Measurements from ENCODE around the gene TSKS. TPM values are rescaled to one million over a fixed set of nuclear protein-coding genes. Genes with fewer than 3 reads are reported as not detected.

The TSKS gene
- total RNA-seq, 1 donor from 2014 or later: under 0.01 TPM

DNA sequence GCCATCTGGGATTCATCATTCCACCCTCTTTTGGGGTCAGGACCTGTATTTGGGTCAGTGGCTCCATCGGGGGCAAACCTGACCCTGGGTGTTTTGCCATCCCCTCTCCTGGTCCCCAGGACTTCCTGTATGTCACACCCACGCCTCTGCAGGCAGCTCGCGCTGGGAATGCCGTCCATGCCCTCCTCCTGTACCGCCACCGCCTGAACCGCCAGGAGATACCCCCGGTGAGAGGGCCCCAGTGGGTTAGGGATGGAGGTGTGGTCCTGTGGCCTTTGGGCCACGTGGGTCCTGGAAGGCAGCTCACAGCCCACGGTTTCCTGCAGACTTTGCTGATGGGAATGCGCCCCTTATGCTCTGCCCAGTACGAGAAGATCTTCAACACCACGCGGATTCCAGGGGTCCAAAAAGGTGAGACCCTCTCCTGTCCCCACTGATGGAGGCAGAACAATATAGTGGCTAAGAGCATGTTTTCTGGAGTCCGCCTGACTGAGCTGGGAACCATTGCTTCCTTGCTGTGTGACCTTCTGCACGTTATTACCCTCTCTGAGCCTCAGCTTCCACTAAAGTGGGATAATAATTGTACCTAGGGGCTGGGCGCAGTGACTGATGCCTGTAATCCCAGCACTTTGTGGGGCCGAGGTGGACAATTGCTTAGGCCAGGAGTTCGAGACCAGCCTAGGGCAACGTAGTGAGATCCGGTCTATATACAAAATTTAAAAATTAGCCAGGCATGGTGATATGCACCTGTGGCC, 58.0 kb downstream of the TSKS start:
- Histone ChIP-seq H3K27me3 (ENCODE audit: control insufficient read depth in 3 of 3, insufficient read depth in 3 of 3, low read length in 3 of 3) (peaks cover 0 to 4% (median 0%) of the 10 kb centered on the region in 3 donors), H3K27ac (ENCODE audit: low read depth, low read length) (no peak overlapping the region), H3K4me1 (ENCODE audit: control insufficient read depth in 3 of 3, insufficient read depth in 3 of 3, low read length in 3 of 3) (no peaks in the 10 kb centered on the region)

DNA sequence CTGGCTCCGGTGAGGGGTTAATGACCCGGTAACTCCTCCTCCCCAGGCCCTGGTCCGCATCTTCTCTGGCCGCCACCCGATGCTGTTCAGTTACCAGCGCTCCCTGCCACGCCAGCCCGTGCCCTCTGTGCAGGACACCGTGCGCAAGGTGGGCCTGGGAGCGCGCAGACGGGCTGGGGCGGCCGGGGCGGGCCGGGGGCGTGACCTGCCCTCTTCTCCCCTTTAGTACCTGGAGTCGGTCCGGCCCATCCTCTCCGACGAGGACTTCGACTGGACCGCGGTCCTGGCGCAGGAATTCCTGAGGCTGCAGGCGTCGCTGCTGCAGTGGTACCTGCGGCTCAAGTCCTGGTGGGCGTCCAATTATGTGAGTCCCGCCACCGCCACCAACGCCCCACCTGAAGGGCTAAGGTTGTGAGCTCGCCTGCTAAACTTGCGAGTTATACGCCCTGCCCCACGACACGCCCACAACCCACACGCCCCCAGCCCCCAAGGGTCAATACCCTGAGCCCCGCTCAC, 61.8 kb downstream of the TSKS start:
- H3K4me3 ChIP-seq (ENCODE audit: low read length in 3 of 3): no peak overlapping the region
- H3K36me3 ChIP-seq (ENCODE audit: control insufficient read depth in 3 of 3, insufficient read depth in 3 of 3, low read length in 3 of 3): no peaks in the 10 kb centered on the region
- no peak overlapping the region for H3K27ac ChIP-seq (ENCODE audit: low read depth, low read length)
- H3K4me1 ChIP-seq (ENCODE audit: control insufficient read depth in 3 of 3, insufficient read depth in 3 of 3, low read length in 3 of 3): no peaks in the 10 kb centered on the region
- no peak overlapping the region for H3K9ac ChIP-seq (ENCODE audit: low read depth in 1 of 3, low read length in 3 of 3)
- peaks cover 0 to 4% (median 0%) of the 10 kb centered on the region in 3 donors for H3K27me3 ChIP-seq (ENCODE audit: control insufficient read depth in 3 of 3, insufficient read depth in 3 of 3, low read length in 3 of 3)
- no peaks in the 10 kb centered on the region for H3K9me3 ChIP-seq (ENCODE audit: control insufficient read depth in 3 of 3, low read length in 3 of 3)

More for the DNA sequence above, 58.0 kb downstream of the TSKS start:
- Histone ChIP-seq H3K36me3 (ENCODE audit: control insufficient read depth in 3 of 3, insufficient read depth in 3 of 3, low read length in 3 of 3) (no peaks in the 10 kb centered on the region), H3K9me3 (ENCODE audit: control insufficient read depth in 3 of 3, low read length in 3 of 3) (no peaks in the 10 kb centered on the region), H3K9ac (ENCODE audit: low read depth in 1 of 3, low read length in 3 of 3) (no peak overlapping the region), H3K4me3 (ENCODE audit: low read length in 3 of 3) (no peak overlapping the region)

DNA sequence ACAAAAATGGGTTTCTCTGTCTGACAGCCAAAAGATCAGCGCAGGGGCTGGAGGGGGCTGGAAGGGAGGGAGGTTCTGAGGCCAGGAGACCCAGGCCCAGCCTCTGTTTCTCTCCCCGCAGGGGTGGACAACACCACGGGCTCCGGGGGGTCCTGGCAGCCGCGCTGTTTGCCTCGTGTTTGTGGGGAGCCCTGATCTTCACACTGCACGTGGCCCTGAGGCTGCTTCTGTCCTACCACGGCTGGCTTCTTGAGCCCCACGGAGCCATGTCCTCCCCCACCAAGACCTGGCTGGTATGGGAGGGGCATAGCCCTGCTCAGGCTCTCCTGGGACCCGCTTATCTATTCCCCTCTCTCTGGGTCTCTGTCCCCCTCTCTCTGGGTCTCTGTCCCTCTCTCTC, 62.5 kb downstream of the TSKS start:
- Histone ChIP-seq H3K36me3 (ENCODE audit: control insufficient read depth in 3 of 3, insufficient read depth in 3 of 3, low read length in 3 of 3) (no peaks in the 10 kb centered on the region), H3K9me3 (ENCODE audit: control insufficient read depth in 3 of 3, low read length in 3 of 3) (no peaks in the 10 kb centered on the region), H3K9ac (ENCODE audit: low read depth in 1 of 3, low read length in 3 of 3) (no peak overlapping the region), H3K27me3 (ENCODE audit: control insufficient read depth in 3 of 3, insufficient read depth in 3 of 3, low read length in 3 of 3) (peaks cover 0 to 4% (median 0%) of the 10 kb centered on the region in 3 donors), H3K4me3 (ENCODE audit: low read length in 3 of 3) (no peak overlapping the region), H3K27ac (ENCODE audit: low read depth, low read length) (no peak overlapping the region), H3K4me1 (ENCODE audit: control insufficient read depth in 3 of 3, insufficient read depth in 3 of 3, low read length in 3 of 3) (no peaks in the 10 kb centered on the region)

DNA sequence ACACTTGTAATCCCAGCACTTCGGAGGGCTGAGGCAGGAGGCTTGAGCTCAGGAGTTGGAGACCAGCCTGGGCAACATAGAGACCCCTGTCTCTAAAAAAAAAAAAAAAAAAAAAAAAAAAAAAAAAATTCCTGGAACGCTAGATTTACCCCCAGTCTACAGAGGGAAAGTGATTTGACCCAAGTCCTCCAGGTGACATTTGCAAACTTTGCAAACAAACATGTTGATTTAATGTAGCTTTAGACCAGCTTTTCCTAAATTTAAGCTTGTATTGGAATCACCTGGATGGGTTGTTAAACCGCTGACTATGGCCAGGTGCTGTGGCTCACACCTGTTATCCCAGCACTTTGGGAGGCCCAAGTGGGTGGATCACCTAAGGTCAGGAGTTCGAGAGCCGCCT, 63.7 kb downstream of the TSKS start:
- Histone ChIP-seq H3K27ac (ENCODE audit: low read depth, low read length) (no peak overlapping the region), H3K9me3 (ENCODE audit: control insufficient read depth in 3 of 3, low read length in 3 of 3) (no peaks in the 10 kb centered on the region), H3K4me1 (ENCODE audit: control insufficient read depth in 3 of 3, insufficient read depth in 3 of 3, low read length in 3 of 3) (no peaks in the 10 kb centered on the region), H3K4me3 (ENCODE audit: low read length in 3 of 3) (no peak overlapping the region), H3K27me3 (ENCODE audit: control insufficient read depth in 3 of 3, insufficient read depth in 3 of 3, low read length in 3 of 3) (peaks cover 0 to 4% (median 0%) of the 10 kb centered on the region in 3 donors), H3K36me3 (ENCODE audit: control insufficient read depth in 3 of 3, insufficient read depth in 3 of 3, low read length in 3 of 3) (no peaks in the 10 kb centered on the region), H3K9ac (ENCODE audit: low read depth in 1 of 3, low read length in 3 of 3) (no peak overlapping the region)

DNA sequence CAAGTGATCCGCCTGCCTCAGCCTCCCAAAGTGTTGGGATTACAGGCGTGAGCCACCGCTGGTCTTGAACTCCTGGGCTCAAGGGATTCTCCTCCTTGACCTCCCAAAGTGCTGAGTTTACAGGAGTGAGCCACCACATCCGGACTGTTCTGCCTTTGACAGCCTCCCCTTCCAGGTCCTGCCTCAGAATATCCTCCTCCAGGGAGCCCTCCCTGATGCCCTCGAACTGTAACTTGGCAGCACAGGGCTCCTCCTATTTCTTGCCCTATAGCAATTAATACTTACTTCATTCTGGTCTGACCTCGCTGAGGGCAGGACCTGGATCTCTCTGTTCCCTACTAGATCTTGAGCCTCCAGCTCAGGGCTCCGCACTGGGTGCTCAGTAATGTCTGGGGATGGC, 66.2 kb downstream of the TSKS start:
- Histone ChIP-seq H3K9ac (ENCODE audit: low read depth in 1 of 3, low read length in 3 of 3) (no peak overlapping the region), H3K4me3 (ENCODE audit: low read length in 3 of 3) (no peak overlapping the region), H3K36me3 (ENCODE audit: control insufficient read depth in 3 of 3, insufficient read depth in 3 of 3, low read length in 3 of 3) (no peaks in the 10 kb centered on the region), H3K9me3 (ENCODE audit: control insufficient read depth in 3 of 3, low read length in 3 of 3) (no peaks in the 10 kb centered on the region), H3K4me1 (ENCODE audit: control insufficient read depth in 3 of 3, insufficient read depth in 3 of 3, low read length in 3 of 3) (no peaks in the 10 kb centered on the region), H3K27me3 (ENCODE audit: control insufficient read depth in 3 of 3, insufficient read depth in 3 of 3, low read length in 3 of 3) (peaks cover 0 to 4% (median 0%) of the 10 kb centered on the region in 3 donors), H3K27ac (ENCODE audit: low read depth, low read length) (no peak overlapping the region)

DNA sequence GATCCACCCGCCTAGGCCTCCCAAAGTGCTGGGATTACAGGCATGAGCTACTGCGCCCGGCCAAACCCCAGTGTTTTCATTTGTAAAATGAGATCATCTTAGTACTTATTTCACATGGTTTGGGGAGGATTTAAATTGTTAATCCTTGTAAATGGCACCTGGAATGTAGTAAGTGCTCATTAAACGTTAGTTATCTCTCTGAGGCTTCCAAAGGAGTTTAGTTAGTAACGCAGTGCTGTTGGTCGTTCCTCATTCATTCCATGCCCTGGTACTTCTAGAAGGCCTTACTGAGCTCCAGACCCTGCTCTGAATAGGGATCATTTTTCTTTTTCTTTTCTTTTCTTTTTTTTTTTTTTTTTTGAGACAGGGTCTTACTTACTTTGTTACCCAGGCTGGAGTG, 67.0 kb downstream of the TSKS start:
- Histone ChIP-seq H3K9me3 (ENCODE audit: control insufficient read depth in 3 of 3, low read length in 3 of 3) (no peaks in the 10 kb centered on the region), H3K4me3 (ENCODE audit: low read length in 3 of 3) (no peak overlapping the region), H3K27ac (ENCODE audit: low read depth, low read length) (no peak overlapping the region), H3K27me3 (ENCODE audit: control insufficient read depth in 3 of 3, insufficient read depth in 3 of 3, low read length in 3 of 3) (peaks cover 0 to 9% (median 4%) of the 10 kb centered on the region in 3 donors), H3K9ac (ENCODE audit: low read depth in 1 of 3, low read length in 3 of 3) (no peak overlapping the region), H3K36me3 (ENCODE audit: control insufficient read depth in 3 of 3, insufficient read depth in 3 of 3, low read length in 3 of 3) (no peaks in the 10 kb centered on the region), H3K4me1 (ENCODE audit: control insufficient read depth in 3 of 3, insufficient read depth in 3 of 3, low read length in 3 of 3) (peaks cover 5 to 6% (median 6%) of the 10 kb centered on the region in 3 donors)

DNA sequence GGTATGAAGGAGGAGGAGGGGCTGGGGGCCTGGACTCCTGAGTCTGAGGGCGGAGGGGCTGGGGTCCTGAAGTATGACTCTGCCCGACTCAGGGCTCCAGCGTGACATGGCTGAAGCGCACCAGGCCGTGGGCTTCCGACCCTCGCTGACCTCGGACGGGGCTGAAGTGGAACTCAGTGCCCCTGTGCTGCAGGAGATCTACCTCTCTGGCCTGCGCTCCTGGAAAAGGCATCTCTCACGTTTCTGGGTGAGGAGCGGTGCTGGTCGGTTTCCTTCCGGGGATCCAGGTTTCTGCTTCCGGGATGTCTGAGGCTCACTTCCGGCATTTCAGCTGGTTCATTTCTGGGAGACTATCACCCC, 71.0 kb downstream of the TSKS start:
- Histone ChIP-seq H3K9me3 (ENCODE audit: control insufficient read depth in 3 of 3, low read length in 3 of 3) (no peaks in the 10 kb centered on the region), H3K36me3 (ENCODE audit: control insufficient read depth in 3 of 3, insufficient read depth in 3 of 3, low read length in 3 of 3) (peaks cover 0 to 5% (median 5%) of the 10 kb centered on the region in 3 donors), H3K27ac (ENCODE audit: low read depth, low read length) (no peak overlapping the region), H3K9ac (ENCODE audit: low read depth in 1 of 3, low read length in 3 of 3) (no peak overlapping the region), H3K27me3 (ENCODE audit: control insufficient read depth in 3 of 3, insufficient read depth in 3 of 3, low read length in 3 of 3) (peaks cover 0 to 21% (median 18%) of the 10 kb centered on the region in 3 donors), H3K4me1 (ENCODE audit: control insufficient read depth in 3 of 3, insufficient read depth in 3 of 3, low read length in 3 of 3) (peaks cover 21 to 32% (median 21%) of the 10 kb centered on the region in 3 donors), H3K4me3 (ENCODE audit: low read length in 3 of 3) (no peak overlapping the region)

DNA sequence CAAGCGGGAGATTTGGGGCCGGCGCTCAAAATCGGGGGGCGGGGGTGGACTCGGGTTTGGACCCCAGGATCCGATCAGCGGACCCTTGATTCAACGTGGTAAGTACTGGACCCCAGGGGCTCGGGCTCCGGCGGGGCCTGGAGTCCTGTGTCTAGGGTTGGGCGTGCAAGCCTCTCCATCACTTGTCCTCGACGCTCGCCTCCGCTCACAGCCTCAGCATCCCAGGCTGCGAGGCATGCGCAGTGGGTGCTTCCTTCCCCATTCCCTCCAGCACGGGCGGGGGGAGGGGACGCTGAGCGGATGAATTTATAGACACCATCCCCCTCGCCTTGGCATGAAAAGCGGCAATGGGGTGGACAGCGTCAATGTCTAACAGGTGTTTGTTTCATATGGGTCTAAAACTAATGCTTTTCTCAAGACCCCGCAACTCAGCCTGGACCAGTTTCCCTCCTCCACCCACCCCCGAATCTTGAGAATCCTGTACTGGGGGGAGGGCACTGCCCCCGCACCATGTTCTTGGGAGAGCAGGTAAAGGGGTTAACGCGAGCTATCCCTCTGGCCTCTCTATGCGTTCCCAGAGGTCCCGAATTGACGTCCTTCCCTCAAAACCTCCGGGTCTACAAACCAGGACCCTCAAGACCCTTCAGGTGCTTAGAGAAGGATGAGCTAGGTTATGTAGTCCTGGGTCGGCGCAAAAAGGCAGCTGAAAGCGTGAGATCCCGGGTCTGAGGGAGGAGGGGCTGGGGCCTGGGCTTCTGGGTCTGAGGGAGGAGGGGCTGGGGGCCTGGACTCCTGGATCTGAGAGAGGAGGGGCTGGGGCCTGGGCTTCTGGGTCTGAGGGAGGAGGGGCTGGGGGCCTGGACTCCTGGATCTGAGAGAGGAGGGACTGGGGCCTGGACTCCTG, 71.6 kb downstream of the TSKS start:
- H3K9ac ChIP-seq (ENCODE audit: low read depth in 1 of 3, low read length in 3 of 3): no peak overlapping the region

DNA sequence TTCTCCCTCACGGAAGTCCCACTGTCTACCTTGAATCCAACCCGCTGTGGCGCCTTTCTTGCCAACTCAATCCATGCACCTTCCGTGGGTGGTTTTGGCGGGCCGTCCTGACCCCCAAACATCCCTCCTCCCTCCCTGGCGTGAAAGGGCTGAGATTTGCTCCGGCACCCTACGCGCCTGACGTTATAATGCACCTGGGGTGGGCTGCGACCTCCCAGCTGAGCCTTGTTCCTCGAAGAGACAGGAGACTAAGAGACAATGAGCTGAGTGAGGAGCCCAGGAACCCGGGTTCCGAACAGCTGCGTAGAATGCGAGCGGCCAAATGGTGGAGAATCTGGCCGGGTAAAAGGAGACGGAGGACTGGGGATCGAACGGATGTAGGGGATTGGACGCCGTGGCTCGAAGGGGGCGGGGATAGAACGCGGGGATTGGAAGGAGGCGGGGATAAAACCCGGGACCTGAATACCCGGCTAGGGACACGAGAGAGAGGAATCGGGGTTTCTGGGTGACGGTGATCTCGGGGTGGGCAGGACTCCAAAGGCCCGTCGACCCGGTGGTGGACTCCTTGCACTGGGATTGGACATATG, 72.4 kb downstream of the TSKS start, which contains the start of gene CPT1C:
CPT1C (plus strand) TSS at position 461 of the 587 bp plus-strand sequence. CDS start 1,137 bp downstream, outside the sequence.
- Histone ChIP-seq H3K27ac (ENCODE audit: low read depth, low read length) (peak within 1 kb of the TSS; percentile 65), H3K9me3 (ENCODE audit: control insufficient read depth in 3 of 3, low read length in 3 of 3) (no peaks in the 10 kb centered on the region), H3K9ac (ENCODE audit: low read depth in 1 of 3, low read length in 3 of 3) (peak within 1 kb of the TSS; percentile 12 to 76 (median 70)), H3K4me1 (ENCODE audit: control insufficient read depth in 3 of 3, insufficient read depth in 3 of 3, low read length in 3 of 3) (peaks cover 21 to 34% (median 23%) of the 10 kb centered on the region in 3 donors), H3K27me3 (ENCODE audit: control insufficient read depth in 3 of 3, insufficient read depth in 3 of 3, low read length in 3 of 3) (peaks cover 0 to 21% (median 18%) of the 10 kb centered on the region in 3 donors), H3K36me3 (ENCODE audit: control insufficient read depth in 3 of 3, insufficient read depth in 3 of 3, low read length in 3 of 3) (peaks cover 5 to 15% (median 11%) of the 10 kb centered on the region in 3 donors), H3K4me3 (ENCODE audit: low read length in 3 of 3) (peak within 1 kb of the TSS; percentile 68 to 81 (median 70))

More for the DNA sequence above, 71.6 kb downstream of the TSKS start:
- peaks cover 0 to 10% (median 5%) of the 10 kb centered on the region in 3 donors for H3K36me3 ChIP-seq (ENCODE audit: control insufficient read depth in 3 of 3, insufficient read depth in 3 of 3, low read length in 3 of 3)
- no peak overlapping the region for H3K27ac ChIP-seq (ENCODE audit: low read depth, low read length)
- H3K9me3 ChIP-seq (ENCODE audit: control insufficient read depth in 3 of 3, low read length in 3 of 3): no peaks in the 10 kb centered on the region
- H3K27me3 ChIP-seq (ENCODE audit: control insufficient read depth in 3 of 3, insufficient read depth in 3 of 3, low read length in 3 of 3): peaks cover 0 to 21% (median 18%) of the 10 kb centered on the region in 3 donors
- peaks cover 21 to 32% (median 21%) of the 10 kb centered on the region in 3 donors for H3K4me1 ChIP-seq (ENCODE audit: control insufficient read depth in 3 of 3, insufficient read depth in 3 of 3, low read length in 3 of 3)
- H3K4me3 ChIP-seq (ENCODE audit: low read length in 3 of 3): peak overlapping the region; percentile 68 to 81 (median 70)

Data from skeletal muscle tissue (tissue), 4 donors.